HepG2 (cell line): ENCODE results near the gene CHKB. TPM values are rescaled to one million over a fixed set of nuclear protein-coding genes. Genes with fewer than 3 reads are reported as not detected.

Experiments used
- ARID4A ChIP-seq: sonication (generic); formaldehyde crosslinking; IDR thresholded peaks from 2 replicates; pipeline ENCODE4 v1.5.0; 2020; ENCODE audit warnings: mild to moderate bottlenecking, missing genetic modification reagents, borderline replicate concordance
- ARNTL ChIP-seq: sonication (generic); formaldehyde crosslinking; IDR thresholded peaks from 2 replicates; pipeline ENCODE4 v1.4.0; 2020; ENCODE audit warnings: mild to moderate bottlenecking, missing genetic modification reagents
- ERF ChIP-seq: IDR thresholded peaks from 2 replicates; pipeline ENCODE4 v1.6.1; 2018; ENCODE audit warnings: missing biosample characterization, missing genetic modification reagents
- FOXO4 ChIP-seq: sonication (generic); formaldehyde crosslinking; conservative IDR thresholded peaks from 2 replicates; pipeline ENCODE4 v1.8.1; 2023; ENCODE audit warnings: missing genetic modification reagents
- IRF9 ChIP-seq: sonication (generic); formaldehyde crosslinking; IDR thresholded peaks from 2 replicates; pipeline ENCODE4 v1.8.0; 2022; ENCODE audit warnings: missing genetic modification reagents, mild to moderate bottlenecking, borderline replicate concordance
- KDM2A ChIP-seq: sonication (generic); formaldehyde crosslinking; IDR thresholded peaks from 2 replicates; pipeline ENCODE4 v1.4.0; 2020; ENCODE audit warnings: low read depth, missing genetic modification reagents, borderline replicate concordance
- KLF12 ChIP-seq: sonication (generic); formaldehyde crosslinking; IDR thresholded peaks from 2 replicates; pipeline ENCODE4 v1.4.0; 2020; ENCODE audit warnings: missing genetic modification reagents, borderline replicate concordance
- MEIS2 ChIP-seq: sonication (generic); formaldehyde crosslinking; IDR thresholded peaks from 2 replicates; pipeline ENCODE4 v1.9.0; 2021; ENCODE audit warnings: mild to moderate bottlenecking, missing genetic modification reagents
- MYPOP ChIP-seq: sonication (generic); formaldehyde crosslinking; IDR thresholded peaks from 2 replicates; pipeline ENCODE4 v1.8.1; 2023; ENCODE audit warnings: mild to moderate bottlenecking, moderate library complexity, missing genetic modification reagents
- RXRA ChIP-seq: sonication (generic); formaldehyde crosslinking; IDR thresholded peaks from 2 replicates; pipeline ENCODE4 v1.5.1; 2020; ENCODE audit warnings: missing genetic modification reagents
- SMYD3 ChIP-seq: sonication (generic); formaldehyde crosslinking; IDR thresholded peaks from 2 replicates; pipeline ENCODE4 v1.8.1; 2023; ENCODE audit warnings: mild to moderate bottlenecking, missing genetic modification reagents
- SNAI1 ChIP-seq: sonication (generic); formaldehyde crosslinking; IDR thresholded peaks from 2 replicates; pipeline ENCODE4 v1.5.0; 2020; ENCODE audit warnings: mild to moderate bottlenecking, missing genetic modification reagents, borderline replicate concordance
- SSRP1 ChIP-seq: IDR thresholded peaks from 2 replicates; pipeline ENCODE4 v1.6.1; 2016; ENCODE audit warnings: control low read depth
- TCF12 ChIP-seq, 2 experiments: fragments of 450-650 bp in 1 of 2; sonication (generic) in 1 of 2; formaldehyde crosslinking in 1 of 2; IDR thresholded peaks; 2 replicates each; pipeline versions ENCODE4 v1.6.1 to v1.8.0; 2017 to 2022; ENCODE audit warnings: antibody characterized with exemption in 1 of 2, mild to moderate bottlenecking in 1 of 2, missing genetic modification reagents in 1 of 2, moderate library complexity in 1 of 2
- U2AF1 ChIP-seq: fragments of 200-400 bp; formaldehyde crosslinking; optimal IDR thresholded peaks from 2 replicates; pipeline ENCODE3; 2017; ENCODE audit warnings: mild to moderate bottlenecking, low read depth, low read length
- ZNF44 ChIP-seq: sonication (generic); formaldehyde crosslinking; IDR thresholded peaks from 2 replicates; pipeline ENCODE4 v1.5.1; 2020; ENCODE audit warnings: mild to moderate bottlenecking, missing genetic modification reagents
- ZNF550 ChIP-seq: sonication (generic); formaldehyde crosslinking; IDR thresholded peaks from 2 replicates; pipeline ENCODE4 v1.4.0; 2020; ENCODE audit warnings: mild to moderate bottlenecking, missing genetic modification reagents, borderline replicate concordance
- ZNF569 ChIP-seq: sonication (generic); formaldehyde crosslinking; IDR thresholded peaks from 2 replicates; pipeline ENCODE4 v1.5.0; 2020; ENCODE audit warnings: mild to moderate bottlenecking, missing genetic modification reagents, moderate library complexity, borderline replicate concordance
- ZNF639 ChIP-seq: conservative IDR thresholded peaks from 2 replicates; pipeline ENCODE4 v1.6.1; 2018; ENCODE audit warnings: missing genetic modification reagents
- polyA plus RNA-seq, 8 experiments: library from polyadenylated mRNA; depleted of rRNA in 3 of 8; stranded (reverse) in 7 of 8; unstranded in 1 of 8; fragments of >200 nt; fragmentation: Illumina TruSeq in 4 of 8; extraction: Trizol in 4 of 8; gene quantifications; 2 replicates each; pipeline versions ENCODE4 v1.2.1 to v1.2.3, GENCODE V29; 2011 to 2016; ENCODE audit warnings: low read depth in 4 of 8, missing spikeins in 1 of 8, mixed read lengths in 1 of 8; ENCODE audit not compliant: insufficient read depth in 1 of 8
- total RNA-seq, 5 experiments: library from RNA; depleted of rRNA; stranded (reverse); fragments of >200 nt; fragmentation: Illumina TruSeq; extraction: Trizol; gene quantifications; 2 replicates each; pipeline ENCODE4 v1.2.3, GENCODE V29; 2016; ENCODE audit warnings: low read depth in 1 of 5

The CHKB gene
- total and polyA plus RNA-seq, 2 of the 13 experiments (the other 11 are each of a cell fraction or from before 2014, with no cell fraction given), result 24.5 to 42.7 TPM

- TF ChIP-seq ARID4A (CRISPR knock-in tag) (peak; percentile 84; the same call in 1 of the 2 replicates), ZNF639 (CRISPR knock-in tag) (0 out of 2 replicates have a peak, but pooled peaks have one; percentile 38), SSRP1 (no peak), RXRA (CRISPR knock-in tag) (peak; percentile 66), IRF9 (CRISPR knock-in tag) (peak; percentile 38; the same call in 1 of the 2 replicates), SMYD3 (CRISPR knock-in tag) (no peak), MYPOP (CRISPR knock-in tag) (0 out of 2 replicates have a peak, but pooled peaks have one; percentile 13), ARNTL (CRISPR knock-in tag) (0 out of 2 replicates have a peak, but pooled peaks have one; percentile 21), U2AF1 (no peak), ZNF569 (no peak), TCF12 (IDR thresholded peaks at IDR 0.05) (no peak), TCF12 (CRISPR knock-in tag; IDR thresholded peaks at IDR 0.05) (no peak), ZNF44 (CRISPR knock-in tag) (no peak), ZNF550 (CRISPR knock-in tag) (no peak), MEIS2 (CRISPR knock-in tag) (no peak), KLF12 (peak; percentile 53; the same call in 1 of the 2 replicates), SNAI1 (CRISPR knock-in tag) (no peak), FOXO4 (CRISPR knock-in tag) (no peak), KDM2A (CRISPR knock-in tag) (peak; percentile 82), ERF (CRISPR knock-in tag) (peak; percentile 90)
Measured at GRCh38 chr22:50562523-50563412, 19.9 kb downstream of the CHKB start, which contains the start of gene SYCE3 (continued).
